ENCODE measurements around the gene PROSER2.
"Not testable (repeated sequence)": the region's sequence is repeated elsewhere in the genome, so short reads cannot be mapped to it uniquely, and the experiment has no call there.

Gene PROSER2

GRCh38 chr10:11837372-11838161 is 14.4 kb downstream of the PROSER2 start:
- DNase-seq, result no peak

GRCh38 chr10:11838298-11838852 is 15.2 kb downstream of the PROSER2 start:
- DNase-seq, result no peak

- DNase-seq, result no peak
Observed at GRCh38 chr10:11841375-11841774, 18.2 kb downstream of the PROSER2 start.

- no peak for DNase-seq
Observed at GRCh38 chr10:11842411-11842810, 19.3 kb downstream of the PROSER2 start.

GRCh38 chr10:11845113-11845512 is 22.0 kb downstream of the PROSER2 start:
- no peak for DNase-seq

GRCh38 chr10:11846542-11846941 is 23.4 kb downstream of the PROSER2 start:
- no peak for DNase-seq

- no peak for DNase-seq
Observed at GRCh38 chr10:11849277-11849676, 26.1 kb downstream of the PROSER2 start.

GRCh38 chr10:11849911-11850310 is 26.8 kb downstream of the PROSER2 start:
- no peak for DNase-seq

- no peak for DNase-seq
Observed at GRCh38 chr10:11851910-11852309, 28.8 kb downstream of the PROSER2 start.

GRCh38 chr10:11852637-11853036 is 29.5 kb downstream of the PROSER2 start:
- not testable (repeated sequence) for DNase-seq

- DNase-seq, result no peak
Observed at GRCh38 chr10:11853468-11853867, 30.3 kb downstream of the PROSER2 start.

- no peak for DNase-seq
Observed at GRCh38 chr10:11854301-11854700, 31.1 kb downstream of the PROSER2 start.

- no peak for DNase-seq
Observed at GRCh38 chr10:11856089-11856488, 32.9 kb downstream of the PROSER2 start.

- no peak for DNase-seq
Observed at GRCh38 chr10:11856678-11857077, 33.5 kb downstream of the PROSER2 start.

- DNase-seq, result no peak
Observed at GRCh38 chr10:11858093-11858492, 34.9 kb downstream of the PROSER2 start.

- DNase-seq, result no peak
Observed at GRCh38 chr10:11861341-11861740, 38.2 kb downstream of the PROSER2 start.

GRCh38 chr10:11861811-11862428 is 38.8 kb downstream of the PROSER2 start:
- no peak for DNase-seq

- peak in 3 of 5 donors; percentile 21 to 80 (median 43) for DNase-seq
Observed at GRCh38 chr10:11863353-11864109, 40.4 kb downstream of the PROSER2 start.

- no peak for DNase-seq
Observed at GRCh38 chr10:11864727-11865126, 41.6 kb downstream of the PROSER2 start.

- no peak for DNase-seq
Observed at GRCh38 chr10:11865561-11865960, 42.4 kb downstream of the PROSER2 start.

GRCh38 chr10:11866199-11866925 is 43.2 kb downstream of the PROSER2 start:
- no peak for DNase-seq

GRCh38 chr10:11869219-11869618 is 46.1 kb downstream of the PROSER2 start:
- DNase-seq, result no peak
